Fibroblast of villous mesenchyme (primary cell): ENCODE measurements around the gene SPRR2B. TPM values are rescaled to one million over a fixed set of nuclear protein-coding genes. Genes with fewer than 3 reads are reported as not detected.
"Not testable (repeated sequence)": the region's sequence is repeated elsewhere in the genome, so short reads cannot be mapped to it uniquely, and the experiment has no call there.

Experiments used
- DNase-seq: peaks from one replicate; pipeline ENCODE4 v3.0.0-alpha.2; 2010; ENCODE audit warnings: low read depth
- H3K4me3 ChIP-seq: 2 replicates; pipeline ENCODE4 v1.5.1; 2011; ENCODE audit warnings: low read depth, mild to moderate bottlenecking, low read length
- total RNA-seq: library from RNA; depleted of rRNA; stranded (reverse); fragments of >200 nt; gene quantifications from 2 replicates; pipeline ENCODE4 v1.2.3, GENCODE V29; 2012
- TF ChIP-seq, protein P1 (sequence below): IDR thresholded peaks from 2 replicates; pipeline ENCODE4 v1.5.1; 2012; ENCODE audit warnings: low read depth, mild to moderate bottlenecking, low read length; ENCODE audit not compliant: insufficient read depth

Gene SPRR2B
- total RNA-seq, result not detected in 2 replicates

DNA sequence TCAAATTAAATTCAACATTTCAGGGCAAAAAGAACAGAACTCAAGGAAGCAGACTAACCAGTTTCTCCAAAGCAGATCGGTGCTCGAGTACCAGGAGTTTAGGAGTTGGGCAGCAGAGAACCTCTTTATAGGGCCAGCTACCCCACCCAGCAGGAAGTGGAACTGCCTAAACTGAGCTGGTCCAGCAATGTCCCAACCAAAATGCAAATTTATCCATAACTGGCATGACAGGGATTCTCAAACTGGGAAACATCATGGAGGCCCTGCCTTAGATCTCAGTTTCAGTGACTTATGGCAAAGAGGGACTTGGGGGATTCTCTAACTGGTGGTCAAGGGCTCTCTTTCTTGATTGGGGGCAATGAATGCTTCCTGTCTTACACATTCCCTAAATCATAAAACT, at the start of gene SPRR2B:
SPRR2B (minus strand) TSS at position 101 of the 400 bp plus-strand sequence. CDS start 772 bp downstream, outside the sequence.
- no peak within 1 kb of the TSS for H3K4me3 ChIP-seq
- DNase-seq, result no peak
- TF ChIP-seq, protein P1, sequence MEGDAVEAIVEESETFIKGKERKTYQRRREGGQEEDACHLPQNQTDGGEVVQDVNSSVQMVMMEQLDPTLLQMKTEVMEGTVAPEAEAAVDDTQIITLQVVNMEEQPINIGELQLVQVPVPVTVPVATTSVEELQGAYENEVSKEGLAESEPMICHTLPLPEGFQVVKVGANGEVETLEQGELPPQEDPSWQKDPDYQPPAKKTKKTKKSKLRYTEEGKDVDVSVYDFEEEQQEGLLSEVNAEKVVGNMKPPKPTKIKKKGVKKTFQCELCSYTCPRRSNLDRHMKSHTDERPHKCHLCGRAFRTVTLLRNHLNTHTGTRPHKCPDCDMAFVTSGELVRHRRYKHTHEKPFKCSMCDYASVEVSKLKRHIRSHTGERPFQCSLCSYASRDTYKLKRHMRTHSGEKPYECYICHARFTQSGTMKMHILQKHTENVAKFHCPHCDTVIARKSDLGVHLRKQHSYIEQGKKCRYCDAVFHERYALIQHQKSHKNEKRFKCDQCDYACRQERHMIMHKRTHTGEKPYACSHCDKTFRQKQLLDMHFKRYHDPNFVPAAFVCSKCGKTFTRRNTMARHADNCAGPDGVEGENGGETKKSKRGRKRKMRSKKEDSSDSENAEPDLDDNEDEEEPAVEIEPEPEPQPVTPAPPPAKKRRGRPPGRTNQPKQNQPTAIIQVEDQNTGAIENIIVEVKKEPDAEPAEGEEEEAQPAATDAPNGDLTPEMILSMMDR, result no peak

DNA sequence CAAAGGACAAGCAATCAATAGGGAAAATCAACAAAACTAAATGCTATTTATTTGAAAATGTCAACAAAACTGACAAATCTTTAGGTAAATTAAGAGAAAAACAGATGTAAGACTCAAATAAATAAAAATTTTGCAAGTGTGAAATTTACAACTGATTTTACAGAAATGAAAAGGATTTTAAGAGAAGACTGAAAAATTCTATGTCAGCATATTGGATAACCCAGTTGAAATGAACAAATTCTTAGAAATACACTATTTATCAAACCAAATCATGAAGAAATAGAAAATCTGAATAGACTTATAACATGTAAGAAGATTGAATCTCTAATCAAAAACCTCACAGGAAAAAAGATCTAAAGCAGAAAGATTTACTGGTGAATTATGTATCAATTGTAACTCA, 49.5 kb upstream of the SPRR2B start:
- DNase-seq, result no peak
- H3K4me3 ChIP-seq, result no peak overlapping the region
- TF ChIP-seq, protein P1, result no peak

DNA sequence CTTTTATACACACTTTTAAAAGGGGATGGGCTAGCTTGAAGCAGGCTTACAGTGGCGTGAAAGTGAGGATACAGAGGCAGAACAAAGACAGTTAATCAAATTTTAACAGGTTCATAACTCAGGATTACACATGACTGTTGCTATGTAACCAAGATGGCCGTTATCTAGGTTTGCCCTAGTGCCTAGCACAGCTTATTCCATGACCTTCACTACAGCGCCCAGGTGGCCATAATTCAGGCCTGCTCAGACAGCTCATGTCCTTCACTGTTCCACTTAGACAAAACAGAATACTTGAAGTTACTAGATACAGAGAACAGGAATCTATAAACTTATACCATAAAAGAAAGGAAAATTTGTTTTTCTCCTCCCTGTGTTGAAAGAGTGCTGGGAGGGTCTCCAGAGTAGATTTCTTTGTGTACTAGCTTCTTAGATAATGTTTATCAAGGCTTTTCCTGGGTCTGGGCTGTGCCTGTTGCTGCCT, 48.1 kb upstream of the SPRR2B start:
- no peak overlapping the region for H3K4me3 ChIP-seq
- TF ChIP-seq, protein P1, result no peak
- no peak for DNase-seq

DNA sequence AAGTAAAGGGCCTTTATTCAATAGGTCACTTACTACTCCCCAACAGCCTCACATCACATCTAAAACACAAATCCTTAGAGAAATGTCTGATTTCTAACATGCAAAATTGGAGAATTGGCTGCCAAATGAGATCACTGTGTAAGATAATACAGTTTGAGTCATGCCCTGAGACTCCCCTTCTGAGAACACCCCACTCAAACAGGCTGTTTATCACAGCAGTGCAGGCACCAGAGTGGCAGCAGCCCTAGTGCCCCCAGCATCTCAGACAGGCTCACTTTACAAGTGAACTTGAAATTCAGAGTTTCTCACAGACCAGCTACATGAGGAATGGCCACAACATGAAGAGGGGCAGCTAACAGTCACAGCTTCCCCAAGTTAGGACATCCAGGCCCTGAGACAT, 43.9 kb upstream of the SPRR2B start:
- H3K4me3 ChIP-seq, DNase-seq: not testable (repeated sequence)

DNA sequence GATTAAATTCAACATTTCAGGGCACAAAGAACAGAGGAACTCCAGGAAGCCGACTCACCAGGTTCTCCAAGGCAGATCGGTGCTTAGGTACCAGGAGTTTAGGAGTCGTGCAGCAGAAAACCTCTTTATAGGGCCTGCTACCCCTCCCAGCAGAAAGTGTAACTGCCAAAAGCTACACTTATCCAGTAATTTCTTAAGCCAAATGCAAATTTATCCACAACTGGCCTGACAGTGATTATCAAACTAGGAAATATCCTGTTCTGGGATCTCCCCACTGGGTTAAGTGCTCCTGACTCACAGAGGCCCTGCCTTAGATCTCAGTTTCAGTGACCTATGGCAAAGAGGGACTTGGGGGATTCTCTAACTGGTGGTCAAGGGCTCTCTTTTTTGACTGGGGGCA, 42.0 kb upstream of the SPRR2B start, which contains the start of gene SPRR2F:
SPRR2F (minus strand) TSS at position 101 of the 400 bp plus-strand sequence. CDS start 783 bp downstream, outside the sequence.
- H3K4me3 ChIP-seq, result no peak within 1 kb of the TSS
- DNase-seq, result no peak
- TF ChIP-seq, protein P1, result no peak

DNA sequence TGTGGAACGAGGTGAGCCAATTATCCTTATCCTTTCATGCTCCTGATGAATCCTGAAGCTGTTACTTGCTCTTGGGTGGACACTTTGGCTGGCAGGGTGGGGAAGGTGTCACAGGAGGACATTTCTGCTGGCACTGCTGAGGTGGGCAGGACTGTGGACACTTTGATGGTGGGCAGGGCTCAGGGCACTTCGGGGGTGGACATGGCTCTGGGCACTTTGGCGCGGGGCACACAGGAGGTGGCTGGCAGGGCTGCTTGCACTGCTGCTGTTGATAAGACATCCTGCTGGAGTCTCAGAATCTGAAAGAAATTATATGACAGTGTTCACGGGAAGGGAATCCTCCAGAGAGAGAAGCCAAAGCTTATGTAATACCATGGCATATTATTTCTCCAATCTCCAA, 41.0 kb upstream of the SPRR2B start:
- H3K4me3 ChIP-seq, DNase-seq: not testable (repeated sequence)

DNA sequence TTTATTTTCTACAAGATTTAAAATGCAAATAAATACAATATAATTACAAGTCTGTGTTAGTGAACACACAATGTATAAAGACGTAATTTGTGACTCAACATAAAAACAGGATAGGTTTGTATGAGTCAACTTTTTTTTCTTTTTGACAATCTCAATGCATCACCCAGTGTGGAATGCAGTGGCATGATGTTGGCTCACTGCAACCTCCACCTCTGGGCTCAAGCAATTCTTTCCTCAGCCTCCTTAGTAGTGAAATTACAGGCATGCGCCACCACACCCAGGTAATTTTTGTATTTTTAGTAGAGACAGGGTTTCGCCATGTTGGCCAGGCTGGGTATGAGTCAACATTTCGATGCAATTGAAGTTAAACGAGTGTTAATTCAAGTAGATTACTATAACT, 28.8 kb upstream of the SPRR2B start:
- no peak for DNase-seq
- TF ChIP-seq, protein P1, result no peak
- H3K4me3 ChIP-seq, result no peak overlapping the region

DNA sequence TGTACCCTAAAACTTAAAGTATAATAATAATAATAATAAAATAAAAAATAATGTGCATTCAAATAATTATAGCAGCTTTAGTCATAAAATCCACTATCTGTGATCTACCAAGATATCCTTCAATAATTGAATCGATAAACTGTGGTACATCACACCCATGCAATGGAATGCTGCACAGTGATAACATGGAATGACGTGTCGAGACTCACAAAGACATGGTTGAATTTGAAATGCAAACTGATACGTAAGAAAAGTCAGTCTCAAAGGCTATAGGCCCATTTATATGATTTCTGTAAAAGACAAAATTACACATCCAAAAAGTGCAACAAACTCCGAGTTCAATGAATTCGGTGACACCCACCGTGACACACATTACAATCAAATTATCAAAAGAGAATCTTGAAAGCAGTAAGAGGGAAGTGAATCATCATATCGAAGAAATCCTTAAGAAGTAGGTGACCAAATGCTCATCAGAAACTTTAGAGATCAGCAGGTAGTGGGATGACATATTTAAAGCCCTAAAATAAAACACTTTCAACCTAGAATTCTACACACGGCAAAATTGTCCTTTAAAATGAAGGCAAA, 28.1 kb upstream of the SPRR2B start:
- TF ChIP-seq, protein P1, result no peak
- H3K4me3 ChIP-seq, result no peak overlapping the region
- no peak for DNase-seq
